B cell (primary cell): Measurements from ENCODE around the gene RNF2. TPM values are rescaled to one million over a fixed set of nuclear protein-coding genes. Genes with fewer than 3 reads are reported as not detected.

Experiments used
- ATAC-seq: fragments of 200-7000 bp; cut with Tn5 transposase; one replicate; pipeline ENCODE4 v1.10.0; 2021; ENCODE audit warnings: low read depth, mild to moderate bottlenecking, moderate number of reproducible peaks, moderate library complexity
- CTCF ChIA-PET: fragments of 350-600 bp; sonication (Branson Sonifier 250); formaldehyde crosslinking; loops from one replicate; lab custom pipeline; 2021; ENCODE audit warnings: antibody characterized with exemption, inconsistent platforms; lab: Charles Lee
- POLR2A ChIA-PET: fragments of 350-600 bp; sonication (Branson Sonifier 250); formaldehyde crosslinking; loops from one replicate; lab custom pipeline; 2021; ENCODE audit warnings: antibody characterized with exemption; lab: Charles Lee
- DNase-seq: peaks from one replicate; pipeline ENCODE4 v3.0.0; 2013
- H2AFZ ChIP-seq: 2 replicates; pipeline ENCODE4 v1.6.1; 2012; ENCODE audit warnings: mild to moderate bottlenecking, low read depth, low read length; ENCODE audit not compliant: insufficient read depth, poor library complexity, severe bottlenecking
- H3K27ac ChIP-seq, 2 donors: 1 replicate in 1 of 2; 2 replicates in 1 of 2; pipeline ENCODE4 v1.5.1; 2012 to 2013; ENCODE audit warnings: low read length in 2 of 2, mild to moderate bottlenecking in 2 of 2, moderate library complexity in 1 of 2
- H3K27me3 ChIP-seq, 4 experiments: fragments of 200-600 bp in 1 of 4; sonication (generic) in 1 of 4; replicated peaks in 1 of 4; 1 replicate in 2 of 4; 2 replicates in 2 of 4; pipeline versions ENCODE4 v1.6.1 to v1.7.0; 2013 to 2016; ENCODE audit warnings: low read length in 3 of 4, mild to moderate bottlenecking in 2 of 4, mixed read lengths in 1 of 4, moderate library complexity in 1 of 4; ENCODE audit not compliant: insufficient read depth in 4 of 4, control insufficient read depth in 3 of 4; ENCODE audit errors: control extremely low read depth in 1 of 4
- H3K36me3 ChIP-seq, 2 experiments: replicated peaks in 1 of 2; 1 replicate in 1 of 2; 2 replicates in 1 of 2; pipeline versions ENCODE4 v1.6.1 to v1.7.1; 2013; ENCODE audit warnings: low read length in 1 of 2; ENCODE audit not compliant: insufficient read depth in 2 of 2, control insufficient read depth in 1 of 2; ENCODE audit errors: control extremely low read depth in 1 of 2, extremely low read depth in 1 of 2
- H3K4me1 ChIP-seq, 2 donors: fragments of 200-600 bp in 1 of 2; sonication (generic) in 1 of 2; 1 replicate in 1 of 2; 2 replicates in 1 of 2; pipeline versions ENCODE4 v1.5.1 to v1.6.1; 2013 to 2017; ENCODE audit warnings: low read length in 2 of 2; ENCODE audit not compliant: control insufficient read depth in 2 of 2, insufficient read depth in 2 of 2
- H3K4me2 ChIP-seq: replicated peaks from 2 replicates; pipeline ENCODE3; 2012; ENCODE audit warnings: mild to moderate bottlenecking, low read depth, low read length; ENCODE audit not compliant: poor library complexity, severe bottlenecking
- H3K4me3 ChIP-seq, 5 experiments: fragments of 200-600 bp in 1 of 5; sonication (generic) in 1 of 5; 1 replicate in 3 of 5; 2 replicates in 2 of 5; pipeline versions ENCODE4 v1.5.1 to v1.7.0; 2011 to 2016; ENCODE audit warnings: low read length in 4 of 5, mild to moderate bottlenecking in 4 of 5, low read depth in 2 of 5, control low read depth in 1 of 5, moderate library complexity in 1 of 5; ENCODE audit not compliant: insufficient read depth in 1 of 5; ENCODE audit errors: control extremely low read depth in 1 of 5, extremely low read depth in 1 of 5
- H3K79me2 ChIP-seq: fragments of 200-600 bp; sonication (generic); one replicate; pipeline ENCODE4 v1.6.0; 2016; ENCODE audit warnings: low read length; ENCODE audit not compliant: control insufficient read depth, insufficient read depth
- H3K9ac ChIP-seq: fragments of 200-600 bp; sonication (generic); 2 replicates; pipeline ENCODE4 v1.6.1; 2017; ENCODE audit warnings: mild to moderate bottlenecking, low read length, moderate library complexity
- H3K9me3 ChIP-seq, 3 donors: one replicate each; pipeline versions ENCODE4 v1.6.1 to v1.7.1; 2013; ENCODE audit warnings: low read length in 2 of 3; ENCODE audit not compliant: control insufficient read depth in 2 of 3, insufficient read depth in 1 of 3; ENCODE audit errors: control extremely low read depth in 1 of 3
- H4K20me1 ChIP-seq: 2 replicates; pipeline ENCODE4 v1.6.0; 2012; ENCODE audit warnings: mild to moderate bottlenecking, low read length; ENCODE audit not compliant: insufficient read depth, control insufficient read depth, poor library complexity, severe bottlenecking
- H3K27ac Mint-ChIP-seq: one replicate; pipeline ENCODE4 v1.8.0; 2021; ENCODE audit warnings: mixed read lengths
- H3K27me3 Mint-ChIP-seq: one replicate; pipeline ENCODE4 v1.8.0; 2021; ENCODE audit warnings: mixed read lengths
- H3K4me1 Mint-ChIP-seq: one replicate; pipeline ENCODE4 v1.8.0; 2021; ENCODE audit warnings: mixed read lengths
- H3K4me3 Mint-ChIP-seq: one replicate; pipeline ENCODE4 v1.8.0; 2021; ENCODE audit warnings: mixed read lengths
- H3K9me3 Mint-ChIP-seq: one replicate; pipeline ENCODE4 v1.8.0; 2022; ENCODE audit warnings: mixed read lengths; ENCODE audit not compliant: insufficient read depth
- CTCF ChIP-seq: fragments of 200-600 bp; IDR thresholded peaks from one replicate; pipeline ENCODE4 v1.8.0; 2022; ENCODE audit warnings: antibody characterized with exemption, mild to moderate bottlenecking
- EZH2 ChIP-seq: IDR thresholded peaks from 2 replicates; pipeline ENCODE4 v1.6.1; 2012; ENCODE audit warnings: borderline replicate concordance, low read depth, mild to moderate bottlenecking, moderate library complexity, low read length; ENCODE audit not compliant: insufficient read depth, poor library complexity, severe bottlenecking
- WGBS: methylation state at CpG from one replicate; pipeline ENCODE4 v1.1.5; 2013; ENCODE audit warnings: missing lambda C conversion rate; ENCODE audit not compliant: insufficient coverage; 5-methylcytosine and 5-hydroxymethylcytosine counted together
- intact Hi-C: fragments of 100-400 bp; cut with micrococcal nuclease; formaldehyde crosslinking; loops from one replicate; pipeline ENCODE4 v1.10.0; 2022
- polyA plus RNA-seq: library from polyadenylated mRNA; depleted of rRNA; stranded (reverse); fragments of >200 nt; gene quantifications from 2 replicates; pipeline ENCODE4 v1.2.3, GENCODE V29; 2012
- total RNA-seq, 2 donors: library from RNA; stranded (reverse); fragments of 120-200 nt in 1 of 2; gene quantifications; 1 replicate in 1 of 2; 2 replicates in 1 of 2; pipeline versions ENCODE4 v1.2.3 to v1.2.4, GENCODE V29; 2013 to 2022

RNF2 gene
- total and polyA plus RNA-seq, 2 donors (not counting 1 experiment from before 2014, with no cell fraction given), result 13.9 to 29.5 TPM

DNA sequence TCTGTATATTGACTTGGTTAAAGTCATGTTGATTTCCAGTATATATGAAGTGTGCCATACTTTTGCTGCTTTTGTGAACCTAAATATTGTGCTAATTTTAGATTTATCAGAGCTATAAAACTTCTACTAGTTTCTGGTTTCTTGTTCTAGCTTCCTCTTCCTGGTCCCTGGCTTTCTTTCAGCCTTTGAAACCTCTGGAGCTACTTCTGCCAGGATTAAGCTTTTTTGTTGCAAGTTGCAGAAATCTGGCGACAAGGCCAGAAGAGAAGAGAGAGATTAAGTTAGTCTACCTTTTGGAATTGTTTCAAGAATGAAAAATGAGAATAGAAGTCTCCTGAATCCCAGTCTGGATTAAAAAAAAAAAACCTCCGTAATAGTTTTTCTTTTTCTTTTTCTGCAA is 13.5 kb downstream of the RNF2 start:
- DNase-seq (no peak), ATAC-seq (no peak)
- no peak overlapping the region for H3K27ac Mint-ChIP-seq
- WGBS, result no CpG with 5 or more reads among the region's 2 CpGs
- H3K4me3 Mint-ChIP-seq, result no peak overlapping the region
- peaks cover 78% of the 10 kb centered on the region for H4K20me1 ChIP-seq
- TF ChIP-seq CTCF (no peak), EZH2 (no peak)
- ChIA-PET CTCF (interaction anchor here (1.0 kb wide), 1 partner anchor 76 kb away, joined by 4 read pairs; no protein-coding TSS in a partner anchor), POLR2A (no interaction called here)
- H3K27me3 ChIP-seq, result no peaks in the 10 kb centered on the region
- H3K9ac ChIP-seq, result no peak overlapping the region
- H3K36me3 ChIP-seq, result no peaks in the 10 kb centered on the region
- no peak overlapping the region for H2AFZ ChIP-seq
- no peak overlapping the region for H3K27ac ChIP-seq
- H3K27me3 Mint-ChIP-seq, result no peaks in the 10 kb centered on the region
- peaks cover 61% of the 10 kb centered on the region for H3K4me1 Mint-ChIP-seq
- peaks cover 98% of the 10 kb centered on the region for H3K79me2 ChIP-seq
- intact Hi-C loops, result no loop called here
- H3K9me3 Mint-ChIP-seq, result no peaks in the 10 kb centered on the region
- peaks cover 0 to 7% (median 1%) of the 10 kb centered on the region in 3 donors for H3K9me3 ChIP-seq
- H3K4me2 ChIP-seq, result peak overlapping the region; percentile 7
- no peak overlapping the region for H3K4me3 ChIP-seq
- peaks cover 13 to 32% of the 10 kb centered on the region in 2 donors for H3K4me1 ChIP-seq

DNA sequence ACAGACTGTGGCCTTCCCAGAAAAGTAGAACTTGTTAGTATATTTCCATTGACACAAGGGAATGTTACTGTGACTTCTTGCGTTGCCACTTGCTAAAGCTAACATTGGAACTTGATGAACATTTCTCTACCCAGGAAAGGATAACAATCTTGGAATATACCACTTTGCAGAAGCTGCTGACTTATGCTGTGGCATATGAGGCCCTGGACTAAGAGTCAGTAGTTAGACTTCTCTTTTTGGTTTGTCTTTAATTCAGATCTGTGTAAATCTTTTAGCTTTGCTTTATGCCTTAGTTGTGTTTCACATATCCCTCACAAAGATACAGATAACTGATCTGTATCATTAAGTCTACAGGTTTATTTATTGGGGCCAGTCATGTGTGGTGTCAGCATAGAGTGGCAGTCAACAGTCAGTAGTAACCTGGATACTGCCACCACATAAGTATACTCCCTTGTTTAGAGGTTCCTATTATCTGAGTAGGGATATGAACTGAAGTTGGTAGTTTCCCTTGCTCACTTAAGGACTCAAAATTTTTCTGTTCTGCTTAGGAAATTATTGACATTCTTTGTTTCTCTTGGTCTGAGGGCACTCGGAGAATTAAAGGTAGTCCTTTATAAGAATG is 14.7 kb downstream of the RNF2 start:
- WGBS, result 90% methylated on average over 1 of the region's 2 CpGs
- Histone ChIP-seq H3K9me3 (peaks cover 0 to 1% (median 0%) of the 10 kb centered on the region in 3 donors), H3K36me3 (no peaks in the 10 kb centered on the region), H3K4me2 (no peak overlapping the region), H3K27me3 (no peaks in the 10 kb centered on the region), H3K4me1 (peaks cover 13 to 32% of the 10 kb centered on the region in 2 donors), H3K27ac (no peak overlapping the region), H3K79me2 (peaks cover 98% of the 10 kb centered on the region), H3K9ac (no peak overlapping the region), H4K20me1 (peaks cover 76% of the 10 kb centered on the region), H2AFZ (no peak overlapping the region), H3K4me3 (no peak overlapping the region)
- no peak for ATAC-seq
- TF ChIP-seq CTCF (no peak), EZH2 (no peak)
- Mint-ChIP-seq H3K4me1 (peaks cover 68% of the 10 kb centered on the region), H3K27me3 (no peaks in the 10 kb centered on the region), H3K4me3 (peak overlapping the region; percentile 3), H3K27ac (peak overlapping the region; percentile 21), H3K9me3 (no peaks in the 10 kb centered on the region)
- no peak for DNase-seq
- intact Hi-C loops, result no loop called here
- POLR2A ChIA-PET, result interaction anchor here (0.7 kb wide), 1 partner anchor 132 kb away, joined by 5 read pairs; no protein-coding TSS in a partner anchor
- CTCF ChIA-PET, result no interaction called here
